Retina (tissue), 1 donor: ENCODE results near the gene PRR18.

Experiments
- DNase-seq: peaks from one replicate; pipeline ENCODE4 v3.0.0-alpha.2; 2016

PRR18 gene

GRCh38 chr6:166305562-166306117, 2.6 kb downstream of the PRR18 start:
- DNase-seq, result no peak

- no peak for DNase-seq
Observed at GRCh38 chr6:166304106-166304505, 4.1 kb downstream of the PRR18 start.

DNA sequence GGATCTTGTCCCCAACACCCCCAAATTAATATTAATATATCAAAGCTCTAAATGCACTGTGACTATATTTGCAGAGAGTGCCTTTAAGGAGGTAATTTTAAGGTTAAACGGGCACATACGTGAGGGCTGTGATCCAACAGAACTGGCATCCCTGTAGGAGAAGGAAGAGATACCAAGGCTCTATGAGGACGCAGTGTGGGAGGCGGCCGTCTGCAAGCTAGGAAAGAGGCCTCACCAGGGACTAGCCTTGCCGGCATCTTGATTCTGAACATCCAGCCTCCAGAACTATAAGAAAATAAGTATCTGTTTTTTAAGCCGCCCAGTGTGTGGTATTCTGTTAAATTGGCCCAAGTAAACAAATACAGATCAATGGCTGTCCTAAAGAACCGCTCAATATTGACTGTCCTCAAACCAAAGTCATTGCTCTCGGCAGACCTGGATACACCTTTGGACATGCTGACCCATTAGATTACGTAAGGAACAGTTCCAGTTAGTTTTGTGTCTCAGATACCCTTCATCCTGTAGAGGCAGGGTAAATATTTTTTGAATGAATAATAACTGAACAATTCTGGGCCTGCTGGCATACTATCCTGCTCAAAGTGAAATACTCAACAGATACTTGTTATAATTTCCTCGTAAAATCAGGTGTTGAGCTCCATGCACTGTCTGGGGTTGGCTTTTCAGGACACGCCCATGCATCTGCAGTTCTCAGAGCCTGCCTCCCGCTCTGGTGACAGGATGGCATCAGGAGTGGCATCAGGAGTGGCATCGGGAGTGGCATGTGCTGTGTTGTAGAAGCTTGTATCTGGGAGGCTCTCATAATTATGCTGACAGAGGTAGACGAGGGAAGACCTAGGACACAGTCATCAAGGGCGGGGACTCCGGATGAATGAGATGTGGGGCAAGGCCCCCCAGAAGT, 6.3 kb downstream of the PRR18 start:
- DNase-seq, result no peak

DNA sequence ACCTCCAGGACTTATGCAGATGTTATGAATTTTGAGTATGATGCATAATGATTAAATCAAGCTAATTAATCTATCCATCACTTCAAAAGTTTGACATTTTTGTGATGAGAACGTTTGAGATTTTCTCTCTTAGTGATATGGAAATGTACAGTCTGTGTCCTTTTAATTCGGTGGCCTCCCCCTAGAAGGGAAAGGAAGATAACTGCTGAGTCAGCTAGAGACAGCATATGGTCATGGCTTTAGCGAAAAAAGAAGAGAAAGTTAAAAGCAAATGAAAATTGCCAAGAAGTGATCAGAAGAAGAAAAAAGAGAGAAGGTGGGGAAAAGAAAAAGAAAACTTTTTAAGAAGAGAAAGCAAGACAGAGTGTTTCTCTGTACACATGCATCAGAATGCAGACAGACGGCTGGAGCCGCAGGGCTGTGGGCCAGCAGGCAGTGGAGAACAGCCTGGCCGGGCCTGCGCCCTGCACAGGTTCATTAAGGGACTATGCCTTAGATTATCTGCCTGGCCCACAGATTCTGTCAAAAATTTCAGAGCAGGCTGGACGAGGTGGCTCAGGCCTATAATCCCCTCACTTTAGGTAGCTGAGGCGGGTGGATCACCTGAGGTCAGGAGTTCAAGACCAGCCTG, 7.7 kb downstream of the PRR18 start:
- no peak for DNase-seq

DNA sequence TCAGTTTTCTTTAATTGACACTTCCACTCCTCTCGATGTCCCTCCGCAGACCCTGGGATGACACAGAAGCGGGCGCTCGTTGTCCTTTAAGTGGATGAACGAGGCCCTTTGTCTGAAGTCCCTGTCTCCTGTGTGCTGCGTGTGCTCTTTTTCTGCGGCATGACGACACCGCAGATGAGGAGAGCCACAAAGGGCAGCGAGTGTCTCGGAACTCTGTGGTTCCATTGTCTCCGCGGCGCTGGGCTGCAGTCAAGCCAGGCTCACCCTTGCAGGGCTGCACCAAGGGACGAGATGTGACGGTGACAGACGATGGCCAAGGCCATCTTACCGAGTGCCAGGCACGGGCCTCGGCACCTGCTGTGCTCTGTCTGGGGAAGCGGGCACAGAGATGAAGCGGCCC, 10.6 kb downstream of the PRR18 start:
- DNase-seq, result no peak

- no peak for DNase-seq
Observed at GRCh38 chr6:166296035-166296883, 11.9 kb downstream of the PRR18 start.

GRCh38 chr6:166293731-166294584, 14.2 kb downstream of the PRR18 start:
- no peak for DNase-seq

GRCh38 chr6:166289207-166290060, 18.8 kb downstream of the PRR18 start:
- no peak for DNase-seq

GRCh38 chr6:166286839-166287271, 21.3 kb downstream of the PRR18 start:
- DNase-seq, result no peak

- DNase-seq, result no peak
Observed at GRCh38 chr6:166285233-166285632, 23.0 kb downstream of the PRR18 start.

DNA sequence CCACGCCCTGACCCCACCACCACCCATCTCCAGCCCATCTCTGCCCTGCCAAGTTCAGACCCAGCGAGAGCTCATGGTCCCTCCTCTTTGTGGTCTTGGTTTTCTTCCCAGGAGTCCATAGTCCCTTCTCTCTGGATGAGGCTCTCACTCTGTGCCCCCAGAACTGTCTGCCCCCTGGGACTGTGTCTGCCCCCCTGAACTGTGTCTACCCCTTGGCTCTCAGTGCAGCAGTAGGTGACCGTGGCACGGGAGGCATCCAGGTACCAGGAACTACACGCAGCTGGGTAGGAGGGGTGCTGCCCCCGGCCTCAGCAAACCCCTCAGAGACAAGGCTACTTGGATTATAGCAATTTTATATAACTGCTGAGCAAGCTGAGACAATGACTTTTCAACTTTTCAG, 23.6 kb downstream of the PRR18 start:
- DNase-seq, result no peak

DNA sequence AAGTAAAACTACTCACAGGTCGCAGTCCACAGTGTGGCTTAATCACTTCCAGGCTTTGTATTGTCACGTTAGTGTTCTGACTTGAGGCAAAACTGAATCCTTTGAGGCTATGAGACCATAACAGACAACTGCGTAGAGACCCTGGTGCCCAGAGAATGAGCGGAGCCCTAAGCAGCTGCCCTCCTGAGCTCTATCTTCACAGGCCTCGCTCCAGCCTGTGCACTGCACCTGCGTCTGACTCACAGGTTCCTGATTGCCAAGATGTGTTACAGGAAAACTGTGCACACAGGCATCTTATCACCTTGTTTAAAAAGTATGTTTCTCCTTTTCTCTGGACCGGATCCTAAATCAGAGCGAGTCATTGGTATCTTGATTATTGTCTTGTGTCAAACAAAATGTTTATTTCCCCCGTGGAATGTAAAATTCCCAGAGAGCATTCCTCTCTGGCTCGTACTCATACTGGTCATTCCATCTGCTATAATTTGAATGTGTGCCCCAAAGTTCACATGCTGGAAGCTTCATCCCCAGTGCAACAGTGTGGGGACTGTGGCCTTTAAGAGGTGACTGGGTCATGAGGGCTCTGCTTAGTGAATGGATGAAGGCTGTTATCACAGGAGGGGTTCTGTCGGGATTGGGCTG, 25.7 kb downstream of the PRR18 start:
- DNase-seq, result no peak

DNA sequence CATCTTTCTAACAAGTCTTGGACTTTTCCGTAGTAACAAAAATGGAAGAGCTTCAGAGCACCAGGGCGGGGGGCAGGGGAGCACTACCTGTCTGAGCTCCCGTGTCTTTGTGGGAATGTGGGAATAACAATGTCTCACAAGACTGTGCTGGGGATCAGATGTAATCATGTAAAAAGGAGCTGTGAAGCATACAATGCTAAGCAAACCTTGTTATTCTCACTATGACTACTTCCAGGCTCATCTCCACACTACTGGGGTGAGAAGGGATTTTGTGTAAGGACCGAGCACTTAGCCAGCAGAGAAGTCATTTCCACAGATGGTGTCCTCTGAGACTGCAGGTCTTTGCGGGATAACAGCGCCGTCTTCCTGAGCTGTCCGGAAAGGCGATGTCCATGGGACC, 27.1 kb downstream of the PRR18 start:
- DNase-seq, result no peak

GRCh38 chr6:166279393-166279679, 28.9 kb downstream of the PRR18 start:
- no peak for DNase-seq

DNA sequence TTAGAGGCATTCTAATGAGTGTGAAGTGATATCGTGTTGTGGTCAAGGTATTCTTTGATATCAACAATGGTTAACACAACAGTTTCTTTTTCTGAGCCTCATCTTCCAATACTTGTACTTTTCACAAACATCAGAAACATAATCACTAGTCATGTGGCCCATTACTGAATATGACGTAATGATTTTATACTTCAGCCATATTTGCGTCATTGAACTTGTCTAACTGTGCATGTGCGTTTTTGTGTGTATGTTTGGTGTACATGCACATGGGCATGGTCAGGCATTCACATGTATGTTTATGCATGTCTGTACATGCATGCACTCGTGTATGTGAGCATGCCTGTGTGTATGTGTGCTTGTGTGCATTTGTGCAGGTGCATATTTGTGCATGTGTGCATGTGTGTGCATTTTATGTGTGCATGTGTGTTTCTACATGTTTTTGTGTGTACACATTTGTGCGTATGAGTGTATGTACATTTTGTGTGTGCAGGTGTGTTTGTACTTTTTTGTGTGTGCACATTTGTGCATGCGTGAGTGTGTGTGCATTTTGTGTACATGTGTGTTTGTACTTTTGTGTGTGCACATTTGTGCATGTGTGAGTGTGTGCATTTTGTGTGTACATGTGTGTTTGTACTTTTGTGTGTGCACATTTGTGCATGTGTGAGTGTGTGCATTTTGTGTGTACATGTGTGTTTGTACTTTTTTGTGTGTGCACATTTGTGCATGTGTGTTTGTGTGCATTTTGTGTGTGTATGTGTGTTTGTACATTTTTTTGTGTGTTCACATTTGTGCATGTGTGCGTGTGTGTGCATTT, 29.4 kb downstream of the PRR18 start:
- no peak for DNase-seq

DNA sequence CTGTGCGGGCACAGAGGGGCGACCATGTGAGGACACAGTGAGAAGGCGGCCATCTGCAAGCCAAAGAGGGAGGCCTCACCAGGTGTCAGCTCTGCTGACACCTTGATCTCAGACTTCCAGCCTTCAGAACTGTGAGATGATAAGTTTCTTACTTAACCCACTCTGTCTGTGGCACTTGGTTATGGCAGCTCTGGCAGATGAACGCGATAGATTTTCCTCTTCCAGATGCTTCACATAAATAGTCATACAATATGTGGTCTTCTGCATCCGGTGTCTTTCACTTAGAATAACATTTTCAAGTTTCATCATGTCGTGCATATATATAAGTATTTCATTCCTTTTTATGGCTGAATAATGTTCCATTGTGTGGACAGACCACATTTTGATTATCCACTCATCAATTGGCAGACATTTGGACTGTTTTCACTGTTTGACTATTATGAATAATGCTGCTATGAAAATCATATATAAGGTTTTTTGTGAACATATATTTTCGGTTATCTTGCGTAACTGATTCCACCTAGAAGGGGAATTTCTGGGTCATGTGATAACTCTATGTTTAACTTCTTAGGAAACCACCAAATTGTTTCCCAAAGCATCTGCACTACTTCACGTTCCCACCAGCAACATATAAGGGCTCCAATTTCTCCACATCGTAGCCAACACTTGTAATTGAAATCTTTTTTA, 30.2 kb downstream of the PRR18 start:
- DNase-seq, result no peak

GRCh38 chr6:166277018-166277417, 31.2 kb downstream of the PRR18 start:
- no peak for DNase-seq

- DNase-seq, result peak; percentile 92
Observed at GRCh38 chr6:166275714-166276166, 32.5 kb downstream of the PRR18 start.

GRCh38 chr6:166274739-166275370, 33.3 kb downstream of the PRR18 start:
- DNase-seq, result no peak
